ENCODE results near the gene MAPK8IP2. TPM values are rescaled to one million over a fixed set of nuclear protein-coding genes. Genes with fewer than 3 reads are reported as not detected.
"Not testable (repeated sequence)": the region's sequence is repeated elsewhere in the genome, so short reads cannot be mapped to it uniquely, and the experiment has no call there.

Gene MAPK8IP2
- total and polyA plus RNA-seq, 10 of the 15 experiments (the other 5 are each of a cell fraction or from before 2014, with no cell fraction given): 0.01 to 0.13 (median 0.06) TPM; not detected in 4

- Histone ChIP-seq H3K27ac (ENCODE audit: control insufficient read depth, insufficient read depth) (no peak overlapping the region), H3K79me2 (ENCODE audit: control insufficient read depth, insufficient read depth, low read length) (no peaks in the 10 kb centered on the region), H3K9ac (ENCODE audit: control insufficient read depth, insufficient read depth, low read length) (no peak overlapping the region), H3K4me2 (ENCODE audit: control insufficient read depth, insufficient read depth) (no peak overlapping the region), H3K9me3 (replicated peaks; ENCODE audit: control insufficient read depth, insufficient read depth, low read length) (no peaks in the 10 kb centered on the region), H3K27me3 (replicated peaks in 1 of 2; ENCODE audit: control insufficient read depth in 2 of 2, insufficient read depth in 2 of 2, low read length in 1 of 2) (peaks cover 0 to 3% of the 10 kb centered on the region in 2 experiments; a peak in 2 of 4 replicates), H4K20me1 (ENCODE audit: control insufficient read depth, insufficient read depth) (no peaks in the 10 kb centered on the region), H3K36me3 (ENCODE audit: control insufficient read depth in 2 of 2, insufficient read depth in 2 of 2, low read length in 1 of 2) (no peaks in the 10 kb centered on the region), H2AFZ (ENCODE audit: control insufficient read depth, low read depth, low read length) (no peak overlapping the region), H3K4me1 (ENCODE audit: control insufficient read depth, insufficient read depth, low read length) (no peaks in the 10 kb centered on the region), H3K4me3 (no peak overlapping the region)
- ChIA-PET RAD21 (ENCODE audit: unreplicated experiment) (no interaction called here), SMC1A (ENCODE audit: uncharacterized antibody, unreplicated experiment) (no interaction called here), POLR2A (no interaction called here), CTCF (no interaction called here)
- 50% methylated on average over 4 of the region's 4 CpGs for WGBS (ENCODE audit: insufficient coverage, insufficient replicate concordance, low lambda C conversion rate, missing lambda C conversion rate)
- in situ Hi-C loops (cut with MboI) (no loop called here), intact Hi-C loops (cut with micrococcal nuclease; ENCODE audit: unreplicated experiment) (no loop called here)
- TF ChIP-seq CBFB (IDR thresholded peaks at IDR 0.05; ENCODE audit: low read depth) (no peak), RBBP5 (conservative IDR thresholded peaks at IDR 0.05) (no peak), SIX5 (IDR thresholded peaks at IDR 0.05; ENCODE audit: low read depth, low read length, severe bottlenecking) (no peak), HDGF (IDR thresholded peaks at IDR 0.05) (no peak), BCL3 (IDR thresholded peaks at IDR 0.05; ENCODE audit: borderline replicate concordance, insufficient read depth, low read depth, low read length, poor library complexity, severe bottlenecking) (no peak), ASH2L (IDR thresholded peaks at IDR 0.05; ENCODE audit: borderline replicate concordance, low read depth) (no peak)
- no TSS peak for BruUV-seq (replicated peaks)
- ATAC-seq (no peak), FAIRE-seq (no peak), DNase-seq (ENCODE audit: low read depth, low spot score) (no peak)
Observed at GRCh38 chr22:50657925-50658324, 57.3 kb downstream of the MAPK8IP2 start.

GRCh38 chr22:50659711-50660110 lies 59.1 kb downstream of the MAPK8IP2 start:
- H3K4me3 ChIP-seq; in situ Hi-C loops (cut with MboI); H3K27me3 ChIP-seq (replicated peaks in 1 of 2; ENCODE audit: control insufficient read depth in 2 of 2, insufficient read depth in 2 of 2, low read length in 1 of 2); POLR2A ChIA-PET; H3K79me2 ChIP-seq (ENCODE audit: control insufficient read depth, insufficient read depth, low read length); DNase-seq (ENCODE audit: low read depth, low spot score); H3K9ac ChIP-seq (ENCODE audit: control insufficient read depth, insufficient read depth, low read length); H2AFZ ChIP-seq (ENCODE audit: control insufficient read depth, low read depth, low read length); H3K36me3 ChIP-seq (ENCODE audit: control insufficient read depth in 2 of 2, insufficient read depth in 2 of 2, low read length in 1 of 2); H3K4me1 ChIP-seq (ENCODE audit: control insufficient read depth, insufficient read depth, low read length); H3K4me2 ChIP-seq (ENCODE audit: control insufficient read depth, insufficient read depth); CTCF ChIA-PET; ATAC-seq; H3K9me3 ChIP-seq (replicated peaks; ENCODE audit: control insufficient read depth, insufficient read depth, low read length); H4K20me1 ChIP-seq (ENCODE audit: control insufficient read depth, insufficient read depth); BruUV-seq (replicated peaks); FAIRE-seq; SMC1A ChIA-PET (ENCODE audit: uncharacterized antibody, unreplicated experiment); intact Hi-C loops (cut with micrococcal nuclease; ENCODE audit: unreplicated experiment); H3K27ac ChIP-seq (ENCODE audit: control insufficient read depth, insufficient read depth): not testable (repeated sequence)
- RAD21 ChIA-PET (ENCODE audit: unreplicated experiment): interaction anchor here (0.7 kb wide), 1 partner anchor 12 kb away, joined by 3 read pairs; no protein-coding TSS in a partner anchor
- WGBS (ENCODE audit: insufficient coverage, insufficient replicate concordance, low lambda C conversion rate, missing lambda C conversion rate): 49% methylated on average over 7 of the region's 7 CpGs
